RWPE1 (cell line): ENCODE data around the gene PRRT3.
A peak's percentile ranks its signal among the peaks of the same experiment; 100 is the strongest.
"Not testable (repeated sequence)": the region's sequence is repeated elsewhere in the genome, so short reads cannot be mapped to it uniquely, and the experiment has no call there.

Experiments
- CTCF ChIA-PET: fragments of 350-600 bp; sonication (Branson Sonifier 250); formaldehyde crosslinking; extraction: SDS; loops from one replicate; lab custom pipeline; 2021; lab: Yijun Ruan, JAX
- POLR2A ChIA-PET: fragments of 400-600 bp; formaldehyde crosslinking; extraction: SDS; loops from one replicate; lab custom pipeline; 2020; ENCODE audit warnings: antibody characterized with exemption; ENCODE audit not compliant: low non-redundant PET; lab: Yijun Ruan, JAX
- DNase-seq: peaks from one replicate; pipeline ENCODE4 v3.0.0; 2012; ENCODE audit warnings: low spot score
- H3K27ac ChIP-seq: fragments of 450-650 bp; 2 replicates; pipeline ENCODE4 v1.5.1; 2017
- TF ChIP-seq, protein P1 (sequence below): fragments of 450-650 bp; conservative IDR thresholded peaks from 2 replicates; pipeline ENCODE4 v1.5.1; 2017; ENCODE audit warnings: low read depth, mild to moderate bottlenecking

The PRRT3 gene

DNA sequence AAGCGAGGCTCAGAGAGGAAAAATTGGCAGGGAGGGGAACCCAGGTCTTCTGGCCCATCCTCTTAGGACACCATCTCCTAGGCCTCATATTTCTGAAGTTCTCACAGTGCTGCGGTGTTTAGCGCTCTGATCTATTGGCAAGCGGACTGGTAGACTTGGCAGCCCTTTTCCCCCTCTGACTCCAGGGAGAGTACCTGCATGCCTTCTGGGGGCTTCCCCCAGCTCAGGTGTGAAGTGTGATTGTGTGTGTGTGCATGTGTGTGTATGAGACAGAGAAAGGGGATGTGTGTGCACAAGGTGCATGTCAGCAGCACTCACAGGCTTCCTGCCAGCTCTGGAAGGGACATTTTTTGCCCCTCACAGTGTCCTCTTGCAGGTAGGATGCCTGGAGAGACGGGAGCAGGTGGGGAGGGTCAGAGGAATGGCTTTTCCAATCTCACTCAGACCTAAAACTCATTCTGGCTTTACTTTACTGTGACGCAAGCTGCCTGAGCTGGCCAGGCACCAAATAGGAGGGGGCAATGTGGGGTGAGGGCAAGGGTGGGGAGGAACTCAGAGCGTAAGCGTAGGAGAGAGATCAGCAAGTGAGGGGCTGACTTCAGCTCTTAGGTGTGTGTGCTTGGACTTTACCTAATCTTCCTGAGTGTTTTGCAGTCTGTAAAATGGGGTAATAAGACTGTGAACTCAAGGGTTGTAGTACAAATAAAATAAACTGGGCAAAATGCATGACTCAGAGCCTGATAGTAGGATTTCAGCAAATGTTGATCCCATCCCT, 53.6 kb downstream of the PRRT3 start:
- TF ChIP-seq, protein P1, sequence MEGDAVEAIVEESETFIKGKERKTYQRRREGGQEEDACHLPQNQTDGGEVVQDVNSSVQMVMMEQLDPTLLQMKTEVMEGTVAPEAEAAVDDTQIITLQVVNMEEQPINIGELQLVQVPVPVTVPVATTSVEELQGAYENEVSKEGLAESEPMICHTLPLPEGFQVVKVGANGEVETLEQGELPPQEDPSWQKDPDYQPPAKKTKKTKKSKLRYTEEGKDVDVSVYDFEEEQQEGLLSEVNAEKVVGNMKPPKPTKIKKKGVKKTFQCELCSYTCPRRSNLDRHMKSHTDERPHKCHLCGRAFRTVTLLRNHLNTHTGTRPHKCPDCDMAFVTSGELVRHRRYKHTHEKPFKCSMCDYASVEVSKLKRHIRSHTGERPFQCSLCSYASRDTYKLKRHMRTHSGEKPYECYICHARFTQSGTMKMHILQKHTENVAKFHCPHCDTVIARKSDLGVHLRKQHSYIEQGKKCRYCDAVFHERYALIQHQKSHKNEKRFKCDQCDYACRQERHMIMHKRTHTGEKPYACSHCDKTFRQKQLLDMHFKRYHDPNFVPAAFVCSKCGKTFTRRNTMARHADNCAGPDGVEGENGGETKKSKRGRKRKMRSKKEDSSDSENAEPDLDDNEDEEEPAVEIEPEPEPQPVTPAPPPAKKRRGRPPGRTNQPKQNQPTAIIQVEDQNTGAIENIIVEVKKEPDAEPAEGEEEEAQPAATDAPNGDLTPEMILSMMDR: no peak
- POLR2A ChIA-PET: no interaction called here
- H3K27ac ChIP-seq: peak overlapping the region; percentile 81
- CTCF ChIA-PET: interaction anchor here (0.6 kb wide), 1 partner anchor 49 kb away, joined by 4 read pairs; no protein-coding TSS in a partner anchor
- DNase-seq: no peak

DNA sequence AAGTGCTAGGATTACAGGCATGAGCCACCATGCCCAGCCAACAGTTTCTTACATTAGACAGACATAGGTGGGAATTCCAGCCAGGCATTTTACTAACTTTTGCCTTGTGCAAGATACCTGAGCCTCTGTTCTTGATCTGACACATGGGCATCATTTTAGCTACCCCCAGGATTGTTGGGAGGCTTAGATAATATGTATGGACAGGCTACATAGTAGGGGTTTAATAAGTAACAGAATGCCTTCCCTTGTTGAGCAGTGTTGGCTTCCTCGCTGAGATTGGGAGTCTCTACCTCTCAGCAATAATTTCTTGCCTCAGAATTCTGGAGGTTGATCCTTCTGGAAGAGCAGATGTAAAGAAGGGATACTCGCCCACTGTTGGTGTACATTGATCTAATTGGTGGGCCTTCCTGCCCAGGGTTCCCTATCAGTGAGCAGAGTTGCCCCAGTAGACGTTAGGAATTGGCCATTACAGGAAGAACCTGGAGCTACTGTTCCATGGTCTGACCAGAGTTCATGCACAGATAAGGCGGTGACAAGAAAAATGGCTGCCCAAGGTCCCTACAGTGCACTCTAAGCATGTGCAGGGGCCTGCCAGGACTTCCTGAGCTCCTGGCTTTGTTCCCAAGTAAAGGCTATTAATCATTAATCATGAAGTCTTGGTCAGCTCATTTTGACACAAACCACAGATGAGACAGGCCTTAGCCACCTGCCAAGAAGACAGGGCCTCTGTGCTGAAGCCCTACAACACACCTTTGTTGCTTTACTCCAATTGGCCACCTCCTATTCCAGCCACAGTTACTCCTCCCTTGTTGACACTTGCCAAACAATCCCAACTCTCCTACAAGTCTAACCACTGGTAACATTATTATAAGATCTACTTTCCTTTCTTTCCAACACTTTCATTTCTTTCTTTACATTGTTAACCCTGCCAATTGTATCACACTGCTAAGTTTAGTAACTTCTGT, 54.5 kb downstream of the PRRT3 start:
- CTCF ChIA-PET: no interaction called here
- TF ChIP-seq, protein P1: no peak
- peak overlapping the region; percentile 81 for H3K27ac ChIP-seq
- POLR2A ChIA-PET: no interaction called here
- DNase-seq: peak; percentile 37

GRCh38 chr3:9896755-9897407, 55.3 kb downstream of the PRRT3 start:
- POLR2A ChIA-PET: not testable (repeated sequence)

GRCh38 chr3:9895715-9896114, 56.5 kb downstream of the PRRT3 start:
- H3K27ac ChIP-seq: peak overlapping the region; percentile 40
- POLR2A ChIA-PET, DNase-seq, CTCF ChIA-PET: not testable (repeated sequence)

More at GRCh38 chr3:9896755-9897407, 55.3 kb downstream of the PRRT3 start:
- CTCF ChIA-PET, DNase-seq: not testable (repeated sequence)
- peak overlapping the region; percentile 81 for H3K27ac ChIP-seq
